ENCODE results near the gene GAD2.

GAD2 gene

GRCh38 chr10:26225322-26225721, 8.7 kb downstream of the GAD2 start:
- DNase-seq: no peak

- DNase-seq: no peak
Measured at GRCh38 chr10:26227786-26228185, 11.2 kb downstream of the GAD2 start.

- DNase-seq: no peak
Measured at GRCh38 chr10:26232174-26232573, 15.6 kb downstream of the GAD2 start.

GRCh38 chr10:26235761-26236160, 19.2 kb downstream of the GAD2 start:
- no peak for DNase-seq

- DNase-seq: no peak
Measured at GRCh38 chr10:26238378-26238777, 21.8 kb downstream of the GAD2 start.

- no peak for DNase-seq
Measured at GRCh38 chr10:26242706-26243350, 26.3 kb downstream of the GAD2 start.

GRCh38 chr10:26243351-26243720, 26.8 kb downstream of the GAD2 start:
- no peak for DNase-seq

GRCh38 chr10:26249681-26250080, 33.1 kb downstream of the GAD2 start:
- no peak for DNase-seq

- DNase-seq: no peak
Measured at GRCh38 chr10:26251925-26252324, 35.4 kb downstream of the GAD2 start.

GRCh38 chr10:26254616-26255015, 38.0 kb downstream of the GAD2 start:
- DNase-seq: no peak

GRCh38 chr10:26259341-26259740, 42.8 kb downstream of the GAD2 start:
- no peak for DNase-seq

GRCh38 chr10:26269754-26270153, 53.2 kb downstream of the GAD2 start:
- no peak for DNase-seq

GRCh38 chr10:26274391-26274790, 57.8 kb downstream of the GAD2 start:
- no peak for DNase-seq

- DNase-seq: no peak
Measured at GRCh38 chr10:26278295-26278694, 61.7 kb downstream of the GAD2 start.

GRCh38 chr10:26290236-26290635, 73.7 kb downstream of the GAD2 start:
- no peak for DNase-seq

- DNase-seq: no peak
Measured at GRCh38 chr10:26291721-26292480, 75.3 kb downstream of the GAD2 start.

GRCh38 chr10:26296360-26296759, 79.8 kb downstream of the GAD2 start:
- DNase-seq: no peak

- no peak for DNase-seq
Measured at GRCh38 chr10:26300001-26300400, 83.4 kb downstream of the GAD2 start.

GRCh38 chr10:26303366-26303765, 86.8 kb downstream of the GAD2 start:
- DNase-seq: no peak

GRCh38 chr10:26310361-26310760, 93.8 kb downstream of the GAD2 start:
- no peak for DNase-seq

GRCh38 chr10:26311383-26311940, 94.9 kb downstream of the GAD2 start:
- DNase-seq: no peak

- DNase-seq: no peak
Measured at GRCh38 chr10:26314265-26315013, 97.9 kb downstream of the GAD2 start.

- DNase-seq: no peak
Measured at GRCh38 chr10:26318672-26319071, 102.1 kb downstream of the GAD2 start.

GRCh38 chr10:26323219-26323618, 106.6 kb downstream of the GAD2 start:
- DNase-seq: no peak

Data from activated T-cell treated with anti-CD3 and anti-CD28 coated beads, Interleukin-2, amount 50 U/mL, for 1 hour (primary cell).